Type B pancreatic cell (in vitro differentiated cells): Measurements from ENCODE around the gene ACKR2. TPM values are rescaled to one million over a fixed set of nuclear protein-coding genes. Genes with fewer than 3 reads are reported as not detected.

ENCODE experiments used
- DNase-seq: peaks from one replicate; pipeline ENCODE4 v3.0.0; 2021; ENCODE audit warnings: mixed read lengths; ENCODE audit not compliant: unreplicated experiment; ENCODE audit errors: extremely low spot score
- H3K27ac Mint-ChIP-seq: 2 replicates; pipeline ENCODE4 v1.8.0; 2021; ENCODE audit warnings: mild to moderate bottlenecking, mixed read lengths
- H3K27me3 Mint-ChIP-seq: 2 replicates; pipeline ENCODE4 v1.8.0; 2021; ENCODE audit warnings: mixed read lengths
- H3K36me3 Mint-ChIP-seq: 2 replicates; pipeline ENCODE4 v1.8.0; 2021; ENCODE audit warnings: mixed read lengths
- H3K4me1 Mint-ChIP-seq: one replicate; pipeline ENCODE4 v1.8.0; 2021; ENCODE audit warnings: mixed read lengths; ENCODE audit not compliant: unreplicated experiment
- H3K4me3 Mint-ChIP-seq: 2 replicates; pipeline ENCODE4 v1.8.0; 2021; ENCODE audit warnings: mild to moderate bottlenecking, mixed read lengths
- H3K9me3 Mint-ChIP-seq: 2 replicates; pipeline ENCODE4 v1.8.0; 2021; ENCODE audit warnings: mixed read lengths
- long read RNA-seq: library from polyadenylated mRNA; unstranded; transcript quantifications from one replicate; pipeline ENCODE4 v2.0.0, GENCODE V29; 2020
- total RNA-seq: library from RNA; stranded (reverse); gene quantifications from 2 replicates; pipeline ENCODE4 v1.2.1, GENCODE V29; 2021; ENCODE audit warnings: low replicate concordance
- TF ChIP-seq, protein P1 (sequence below): fragments of 200-600 bp; sonication (generic); conservative IDR thresholded peaks from 2 replicates; pipeline ENCODE4 v1.5.0; 2021; ENCODE audit warnings: antibody characterized with exemption, mild to moderate bottlenecking

ACKR2 gene, protein sequence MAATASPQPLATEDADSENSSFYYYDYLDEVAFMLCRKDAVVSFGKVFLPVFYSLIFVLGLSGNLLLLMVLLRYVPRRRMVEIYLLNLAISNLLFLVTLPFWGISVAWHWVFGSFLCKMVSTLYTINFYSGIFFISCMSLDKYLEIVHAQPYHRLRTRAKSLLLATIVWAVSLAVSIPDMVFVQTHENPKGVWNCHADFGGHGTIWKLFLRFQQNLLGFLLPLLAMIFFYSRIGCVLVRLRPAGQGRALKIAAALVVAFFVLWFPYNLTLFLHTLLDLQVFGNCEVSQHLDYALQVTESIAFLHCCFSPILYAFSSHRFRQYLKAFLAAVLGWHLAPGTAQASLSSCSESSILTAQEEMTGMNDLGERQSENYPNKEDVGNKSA
- total RNA-seq: 3.5 and 3.9 TPM in 2 replicates
- long read RNA-seq, partial matches to known transcripts: 0 of 1 reads
- long read RNA-seq, other reads (novel, unspliced or antisense): 1 of 1 reads

DNA sequence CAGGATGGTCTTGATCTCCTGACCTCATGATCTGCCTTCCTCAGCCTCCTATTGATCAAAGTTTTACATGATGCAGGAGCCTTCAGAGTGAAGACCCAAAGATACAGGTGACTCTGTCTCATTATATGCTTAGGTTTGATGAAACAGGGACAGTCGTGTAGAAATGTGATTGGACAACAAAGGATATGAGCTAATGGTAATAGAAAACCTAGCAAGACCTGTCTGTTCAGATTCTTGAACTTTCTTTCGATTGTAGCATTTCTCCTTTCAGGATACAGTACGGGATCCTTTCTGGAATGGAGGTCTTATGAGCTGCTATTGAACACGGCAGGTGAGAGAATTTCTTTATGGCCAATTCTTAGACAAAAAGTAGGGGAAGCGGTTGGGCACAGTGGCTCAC, at the start of gene ACKR2:
TSS of gene ACKR2 (plus strand) at position 244 of the 400 bp plus-strand sequence. CDS start 55,058 bp downstream, outside the sequence.
- peaks cover 4% of the 10 kb centered on the region for H3K36me3 Mint-ChIP-seq

GRCh38 chr3:42762046-42762724, 47.1 kb upstream of the ACKR2 start:
- Mint-ChIP-seq H3K36me3 (peaks cover 7% of the 10 kb centered on the region), H3K9me3 (no peaks in the 10 kb centered on the region), H3K4me3 (no peak overlapping the region), H3K27ac (no peak overlapping the region), H3K27me3 (no peaks in the 10 kb centered on the region), H3K4me1 (no peaks in the 10 kb centered on the region)
- no peak for DNase-seq
- TF ChIP-seq, protein P1, sequence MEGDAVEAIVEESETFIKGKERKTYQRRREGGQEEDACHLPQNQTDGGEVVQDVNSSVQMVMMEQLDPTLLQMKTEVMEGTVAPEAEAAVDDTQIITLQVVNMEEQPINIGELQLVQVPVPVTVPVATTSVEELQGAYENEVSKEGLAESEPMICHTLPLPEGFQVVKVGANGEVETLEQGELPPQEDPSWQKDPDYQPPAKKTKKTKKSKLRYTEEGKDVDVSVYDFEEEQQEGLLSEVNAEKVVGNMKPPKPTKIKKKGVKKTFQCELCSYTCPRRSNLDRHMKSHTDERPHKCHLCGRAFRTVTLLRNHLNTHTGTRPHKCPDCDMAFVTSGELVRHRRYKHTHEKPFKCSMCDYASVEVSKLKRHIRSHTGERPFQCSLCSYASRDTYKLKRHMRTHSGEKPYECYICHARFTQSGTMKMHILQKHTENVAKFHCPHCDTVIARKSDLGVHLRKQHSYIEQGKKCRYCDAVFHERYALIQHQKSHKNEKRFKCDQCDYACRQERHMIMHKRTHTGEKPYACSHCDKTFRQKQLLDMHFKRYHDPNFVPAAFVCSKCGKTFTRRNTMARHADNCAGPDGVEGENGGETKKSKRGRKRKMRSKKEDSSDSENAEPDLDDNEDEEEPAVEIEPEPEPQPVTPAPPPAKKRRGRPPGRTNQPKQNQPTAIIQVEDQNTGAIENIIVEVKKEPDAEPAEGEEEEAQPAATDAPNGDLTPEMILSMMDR: no peak

More for the DNA sequence above, at the start of gene ACKR2:
- peaks cover 17% of the 10 kb centered on the region for H3K4me1 Mint-ChIP-seq
- peak within 1 kb of the TSS; percentile 74 for H3K27ac Mint-ChIP-seq
- no peak for DNase-seq
- H3K9me3 Mint-ChIP-seq: peaks cover 4% of the 10 kb centered on the region
- H3K4me3 Mint-ChIP-seq: peak within 1 kb of the TSS; percentile 79
- TF ChIP-seq, protein P1: no peak
- peaks cover 33% of the 10 kb centered on the region for H3K27me3 Mint-ChIP-seq

GRCh38 chr3:42763021-42763420, 46.2 kb upstream of the ACKR2 start:
- Mint-ChIP-seq H3K4me1 (no peaks in the 10 kb centered on the region), H3K36me3 (peaks cover 7% of the 10 kb centered on the region), H3K27me3 (no peaks in the 10 kb centered on the region), H3K4me3 (no peak overlapping the region), H3K9me3 (no peaks in the 10 kb centered on the region), H3K27ac (no peak overlapping the region)
- no peak for DNase-seq
- TF ChIP-seq, protein P1: no peak

GRCh38 chr3:42764115-42764514, 45.1 kb upstream of the ACKR2 start:
- DNase-seq: no peak
- Mint-ChIP-seq H3K36me3 (peaks cover 7% of the 10 kb centered on the region), H3K4me3 (no peak overlapping the region), H3K4me1 (no peaks in the 10 kb centered on the region), H3K9me3 (no peaks in the 10 kb centered on the region), H3K27ac (no peak overlapping the region), H3K27me3 (no peaks in the 10 kb centered on the region)
- TF ChIP-seq, protein P1: no peak

GRCh38 chr3:42764561-42765295, 44.5 kb upstream of the ACKR2 start:
- H3K27ac Mint-ChIP-seq: no peak overlapping the region
- no peak for DNase-seq
- H3K9me3 Mint-ChIP-seq: no peaks in the 10 kb centered on the region
- H3K4me1 Mint-ChIP-seq: no peaks in the 10 kb centered on the region
- no peaks in the 10 kb centered on the region for H3K27me3 Mint-ChIP-seq
- TF ChIP-seq, protein P1: no peak
- no peak overlapping the region for H3K4me3 Mint-ChIP-seq
- peaks cover 7% of the 10 kb centered on the region for H3K36me3 Mint-ChIP-seq
